ENCODE data around the gene PRSS21.

- TF ChIP-seq POLR2AphosphoS5 (IDR thresholded peaks at IDR 0.05; ENCODE audit: borderline replicate concordance, low read depth, low read length), result no peak
- no peak for TF ChIP-seq EZH2 (IDR thresholded peaks at IDR 0.05)
Measured at GRCh38 chr16:2818272-2818876, 1.3 kb downstream of the PRSS21 start.
